Colonic mucosa (tissue), 4 donors: ENCODE results near the gene TSPAN2. TPM values are rescaled to one million over a fixed set of nuclear protein-coding genes. Genes with fewer than 3 reads are reported as not detected.

ENCODE experiments used
- DNase-seq: peaks from one replicate; pipeline ENCODE4 v3.0.0-alpha.2; 2020
- H3K27ac ChIP-seq: fragments of 200-600 bp; one replicate; pipeline ENCODE4 v1.8.0; 2021
- H3K27me3 ChIP-seq: fragments of 200-600 bp; one replicate; pipeline ENCODE4 v1.8.0; 2021
- H3K36me3 ChIP-seq: fragments of 200-600 bp; one replicate; pipeline ENCODE4 v1.8.0; 2021
- H3K4me1 ChIP-seq: fragments of 200-600 bp; one replicate; pipeline ENCODE4 v1.8.0; 2021; ENCODE audit warnings: mild to moderate bottlenecking
- H3K4me3 ChIP-seq: fragments of 200-600 bp; one replicate; pipeline ENCODE4 v1.8.0; 2021
- H3K9ac ChIP-seq, 2 donors: one replicate each; pipeline ENCODE4 v1.7.0; 2013; ENCODE audit warnings: control low read depth in 2 of 2, low read depth in 2 of 2, low read length in 2 of 2
- H3K9me3 ChIP-seq: fragments of 200-600 bp; one replicate; pipeline ENCODE4 v1.8.0; 2021
- CTCF ChIP-seq: fragments of 200-600 bp; IDR thresholded peaks from one replicate; pipeline ENCODE4 v1.8.0; 2022; ENCODE audit warnings: antibody characterized with exemption, mild to moderate bottlenecking
- intact Hi-C: fragments of 100-400 bp; cut with DNase I; formaldehyde crosslinking; loops from one replicate; pipeline ENCODE4 v1.14.1; 2022
- total RNA-seq, 2 donors: library from RNA; stranded (reverse); fragmentation: NEBNext Ultra II Directional in 1 of 2; extraction: Animal tissue kit (Norgen Biotek cat#: 25700) in 1 of 2; gene quantifications; one replicate each; pipeline ENCODE4 v1.2.1, GENCODE V29; 2021
- donor health status: healthy.
- donor health status: DM: no; HTN: no; CAD: no.
- donor health status: DM: no; HTN: no; CAD: no.

TSPAN2 gene
- total RNA-seq, 2 donors from 2014 or later = 2.1 to 14.6 TPM

GRCh38 chr1:115121793-115122192, 32.5 kb upstream of the TSPAN2 start:
- DNase-seq = no peak
- no peaks in the 10 kb centered on the region for H3K36me3 ChIP-seq
- H3K27ac ChIP-seq = no peak overlapping the region
- intact Hi-C loops = no loop called here
- H3K9me3 ChIP-seq = no peaks in the 10 kb centered on the region
- no peaks in the 10 kb centered on the region for H3K27me3 ChIP-seq
- no peak overlapping the region for H3K9ac ChIP-seq
- no peaks in the 10 kb centered on the region for H3K4me1 ChIP-seq
- H3K4me3 ChIP-seq = no peak overlapping the region
- no peak for TF ChIP-seq CTCF

GRCh38 chr1:115120296-115120695, 31.0 kb upstream of the TSPAN2 start:
- TF ChIP-seq CTCF = no peak
- no peak overlapping the region for H3K9ac ChIP-seq
- intact Hi-C loops = no loop called here
- DNase-seq = no peak
- no peaks in the 10 kb centered on the region for H3K27me3 ChIP-seq
- H3K4me1 ChIP-seq = no peaks in the 10 kb centered on the region
- no peaks in the 10 kb centered on the region for H3K9me3 ChIP-seq
- no peak overlapping the region for H3K27ac ChIP-seq
- H3K4me3 ChIP-seq = no peak overlapping the region
- no peaks in the 10 kb centered on the region for H3K36me3 ChIP-seq

GRCh38 chr1:115118611-115119010, 29.3 kb upstream of the TSPAN2 start:
- no peaks in the 10 kb centered on the region for H3K9me3 ChIP-seq
- H3K27ac ChIP-seq = no peak overlapping the region
- no peak for TF ChIP-seq CTCF
- H3K4me3 ChIP-seq = no peak overlapping the region
- DNase-seq = no peak
- H3K27me3 ChIP-seq = no peaks in the 10 kb centered on the region
- H3K4me1 ChIP-seq = no peaks in the 10 kb centered on the region
- no peak overlapping the region for H3K9ac ChIP-seq
- H3K36me3 ChIP-seq = no peaks in the 10 kb centered on the region
- intact Hi-C loops = no loop called here

- H3K27me3 ChIP-seq = no peaks in the 10 kb centered on the region
- H3K9ac ChIP-seq = no peak overlapping the region
- DNase-seq = no peak
- intact Hi-C loops = no loop called here
- H3K27ac ChIP-seq = no peak overlapping the region
- H3K4me1 ChIP-seq = no peaks in the 10 kb centered on the region
- no peaks in the 10 kb centered on the region for H3K9me3 ChIP-seq
- TF ChIP-seq CTCF = no peak
- no peaks in the 10 kb centered on the region for H3K36me3 ChIP-seq
- H3K4me3 ChIP-seq = no peak overlapping the region
Measured at GRCh38 chr1:115118086-115118485, 28.8 kb upstream of the TSPAN2 start.

GRCh38 chr1:115117298-115117697, 28.0 kb upstream of the TSPAN2 start:
- Histone ChIP-seq H3K4me1 (no peaks in the 10 kb centered on the region), H3K27ac (no peak overlapping the region), H3K36me3 (no peaks in the 10 kb centered on the region), H3K9me3 (no peaks in the 10 kb centered on the region), H3K4me3 (no peak overlapping the region), H3K27me3 (no peaks in the 10 kb centered on the region), H3K9ac (no peak overlapping the region)
- no peak for TF ChIP-seq CTCF
- DNase-seq = no peak
- intact Hi-C loops = no loop called here

- intact Hi-C loops = no loop called here
Measured at GRCh38 chr1:115116512-115116911, 27.2 kb upstream of the TSPAN2 start.

More at GRCh38 chr1:115116512-115116911, 27.2 kb upstream of the TSPAN2 start:
- TF ChIP-seq CTCF = no peak
- DNase-seq = no peak
- Histone ChIP-seq H3K9ac (no peak overlapping the region), H3K27ac (no peak overlapping the region), H3K36me3 (no peaks in the 10 kb centered on the region), H3K27me3 (no peaks in the 10 kb centered on the region), H3K4me3 (no peak overlapping the region), H3K9me3 (no peaks in the 10 kb centered on the region), H3K4me1 (no peaks in the 10 kb centered on the region)
